Femur (tissue), 1 donor: ENCODE measurements around the gene OPN5.
"Not testable (repeated sequence)": the region's sequence is repeated elsewhere in the genome, so short reads cannot be mapped to it uniquely, and the experiment has no call there.

Source experiments
- DNase-seq: peaks from one replicate; pipeline ENCODE4 v3.0.0-alpha.2; 2017

The OPN5 gene

GRCh38 chr6:47781732-47782131 is at the start of gene OPN5:
Gene OPN5, plus strand, starts transcription at chr6:47782032. Its CDS starts 35 bp downstream, at chr6:47782067.
- no peak for DNase-seq

- no peak for DNase-seq
These were observed 47.8 kb upstream of the OPN5 start for GRCh38 chr6:47733879-47734558.

GRCh38 chr6:47734831-47735481 is 46.9 kb upstream of the OPN5 start:
- DNase-seq = no peak

- DNase-seq = no peak
These were observed 45.6 kb upstream of the OPN5 start for GRCh38 chr6:47736083-47736700.

DNA sequence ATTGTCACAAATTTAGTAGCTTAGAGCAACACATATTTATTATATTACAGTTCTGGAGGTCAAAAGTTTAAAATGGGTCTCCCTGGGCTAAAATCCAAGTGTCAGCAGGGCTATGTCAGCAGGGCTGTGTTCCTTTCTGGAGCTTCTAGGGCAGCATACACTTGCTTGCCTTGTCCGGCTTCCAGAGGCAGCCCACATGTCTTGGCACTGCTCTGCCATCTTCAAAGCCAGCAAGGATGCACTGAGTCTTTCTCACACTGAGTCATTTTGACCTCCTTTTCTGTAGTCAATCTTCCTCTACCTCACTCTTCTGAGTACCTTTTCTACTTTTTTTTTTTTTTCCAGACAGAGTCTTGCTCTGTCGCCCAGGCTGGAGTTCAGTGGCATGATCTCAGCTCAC is 44.4 kb upstream of the OPN5 start:
- no peak for DNase-seq

- DNase-seq = no peak
These were observed 41.1 kb upstream of the OPN5 start for GRCh38 chr6:47740714-47741113.

GRCh38 chr6:47741807-47742206 is 40.0 kb upstream of the OPN5 start:
- DNase-seq = no peak

GRCh38 chr6:47743744-47744143 is 38.1 kb upstream of the OPN5 start:
- no peak for DNase-seq

- not testable (repeated sequence) for DNase-seq
These were observed 36.6 kb upstream of the OPN5 start for GRCh38 chr6:47745269-47745668.

DNA sequence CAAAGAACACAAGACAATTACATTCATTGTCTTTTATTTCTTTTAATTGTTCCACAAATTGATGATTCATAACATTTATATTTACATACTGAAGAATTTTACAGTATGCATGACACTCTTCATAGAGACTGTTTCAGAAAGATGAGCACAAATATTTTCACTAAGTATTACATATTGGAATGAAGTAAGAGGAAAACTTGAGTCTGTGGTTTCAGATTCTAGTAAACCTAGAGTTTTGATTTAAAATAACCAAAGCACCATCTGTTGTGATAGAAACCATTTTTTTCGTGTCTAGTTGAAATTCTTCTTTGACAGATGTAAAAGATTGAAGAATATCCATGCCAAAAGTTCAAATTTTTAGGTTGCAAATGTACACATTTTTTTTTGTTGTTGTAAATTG is 32.1 kb upstream of the OPN5 start:
- no peak for DNase-seq

GRCh38 chr6:47752801-47753200 is 29.0 kb upstream of the OPN5 start:
- no peak for DNase-seq

- DNase-seq = no peak
These were observed 22.5 kb upstream of the OPN5 start for GRCh38 chr6:47759364-47759763.

GRCh38 chr6:47762502-47762901 is 19.3 kb upstream of the OPN5 start:
- DNase-seq = no peak

DNA sequence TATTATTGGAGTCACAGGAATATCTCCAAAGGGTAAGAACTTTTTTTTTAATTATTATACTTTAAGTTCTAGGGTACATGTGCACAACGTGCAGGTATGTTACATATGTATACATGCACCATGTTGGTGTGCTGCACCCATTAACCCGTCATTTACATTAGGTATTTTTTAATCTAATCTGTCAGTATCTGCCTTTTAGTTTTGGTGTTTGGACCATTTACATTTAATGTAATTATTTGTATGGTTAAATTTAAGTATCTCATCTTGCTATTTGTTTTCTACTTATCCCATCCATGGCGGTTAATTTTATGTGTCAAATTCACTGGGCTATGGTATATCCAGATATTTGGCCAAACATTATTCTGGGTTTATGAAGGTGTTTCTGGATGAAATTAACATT is 15.4 kb upstream of the OPN5 start:
- no peak for DNase-seq

DNA sequence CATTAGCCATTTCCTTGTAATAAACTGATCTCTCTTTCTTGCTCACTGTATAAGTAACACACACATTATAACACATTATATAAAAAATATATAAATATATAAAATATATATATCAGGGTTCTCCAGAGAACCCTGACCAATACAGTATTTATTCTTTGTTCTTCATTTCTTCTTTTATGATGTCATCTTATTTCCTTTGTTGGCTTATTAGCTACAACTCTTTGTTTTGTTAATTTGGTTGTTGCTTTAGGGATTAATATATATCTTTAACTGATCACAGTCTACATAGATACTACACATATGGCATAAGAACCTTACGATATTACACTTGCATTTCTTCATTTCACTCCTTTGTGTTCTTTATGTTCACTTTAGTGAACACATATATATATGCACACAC is 14.7 kb upstream of the OPN5 start:
- no peak for DNase-seq

GRCh38 chr6:47769982-47770381 is 11.8 kb upstream of the OPN5 start:
- DNase-seq = no peak

- DNase-seq = no peak
These were observed 9.5 kb upstream of the OPN5 start for GRCh38 chr6:47772359-47772758.

- DNase-seq = no peak
These were observed 8.8 kb upstream of the OPN5 start for GRCh38 chr6:47773005-47773404.

DNA sequence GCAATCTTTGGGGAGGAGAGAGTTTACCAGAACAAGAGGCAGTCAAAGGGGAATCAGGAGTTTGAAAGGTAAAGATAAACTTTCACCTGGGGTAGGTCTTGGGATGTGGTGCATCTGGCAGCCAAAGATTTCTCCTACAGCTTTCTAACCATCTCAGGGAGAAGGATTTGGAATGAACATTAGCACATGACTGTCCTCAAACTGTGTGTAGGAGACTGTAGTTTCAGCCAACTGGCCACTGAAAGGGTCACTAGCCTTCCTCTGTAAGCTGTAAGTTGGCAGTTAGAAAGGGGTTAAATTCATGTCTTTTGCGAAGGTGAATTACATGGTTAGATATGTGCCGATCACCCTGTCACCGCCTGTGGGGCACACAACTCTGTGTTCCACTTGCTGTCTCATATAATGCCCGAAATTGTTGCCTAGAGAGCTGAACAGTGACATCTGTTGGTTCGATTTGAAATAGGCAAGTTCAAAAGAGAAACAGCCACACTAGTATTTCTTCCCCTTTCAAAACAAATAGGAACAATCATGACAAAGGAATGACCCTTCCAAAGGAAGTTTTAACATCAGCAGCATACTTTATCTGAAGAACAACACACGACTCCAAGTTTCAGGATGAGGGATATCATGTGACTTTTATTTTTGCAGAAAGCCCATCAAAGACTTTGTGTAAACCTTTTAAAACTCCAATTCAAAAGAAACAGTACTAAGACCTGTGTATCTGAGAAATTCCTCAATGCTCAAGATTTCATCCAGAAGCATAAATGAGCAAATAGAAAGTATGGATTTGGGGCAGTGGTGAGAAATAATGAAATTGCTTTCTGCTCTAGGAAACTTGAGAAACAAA is 1.1 kb upstream of the OPN5 start:
- peak; percentile 22 for DNase-seq

DNA sequence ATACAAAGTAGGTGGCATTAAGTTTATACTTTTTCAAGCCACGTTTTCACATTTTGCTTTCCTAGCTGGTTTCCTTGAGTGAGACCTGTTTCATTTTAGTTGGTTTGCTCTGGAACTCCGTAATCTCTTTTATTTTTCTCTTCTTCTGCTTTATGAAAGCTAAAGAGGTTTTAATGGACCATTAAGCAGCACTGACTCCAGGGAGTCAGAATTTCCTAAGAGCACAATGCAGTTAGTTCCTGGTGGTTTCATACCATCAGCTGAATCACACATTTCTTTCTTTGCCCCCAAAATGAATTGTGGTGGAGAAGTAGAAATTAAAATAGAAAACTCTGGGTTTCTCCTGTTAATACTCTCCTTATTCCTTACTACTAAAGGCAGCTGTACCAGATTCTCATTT is 3.4 kb downstream of the OPN5 start:
- no peak for DNase-seq

- peak; percentile 64 for DNase-seq
These were observed 6.0 kb downstream of the OPN5 start for GRCh38 chr6:47787620-47788497.

DNA sequence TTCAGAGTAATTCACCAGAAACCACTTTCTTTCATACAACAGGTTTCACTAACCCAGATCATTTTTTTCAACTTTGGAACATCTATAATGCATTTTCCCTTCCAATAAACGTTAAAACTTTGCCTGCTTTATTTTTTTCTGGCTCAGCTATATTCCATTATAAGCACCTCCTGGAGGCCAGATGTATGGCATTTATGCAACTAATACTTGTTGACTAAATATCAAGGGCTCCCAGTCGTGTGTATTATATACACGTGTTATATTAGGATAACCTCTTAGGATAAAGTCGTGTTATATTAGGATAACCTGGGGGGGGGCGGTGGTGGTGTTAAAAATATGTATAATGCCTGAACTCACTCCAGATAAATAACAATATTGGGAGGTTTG is 6.7 kb downstream of the OPN5 start:
- no peak for DNase-seq
